ENCODE measurements around the gene COL23A1. TPM values are rescaled to one million over a fixed set of nuclear protein-coding genes. Genes with fewer than 3 reads are reported as not detected.

Gene COL23A1
- total RNA-seq, 1 experiment from 2014 or later, result 15.0 TPM

DNA sequence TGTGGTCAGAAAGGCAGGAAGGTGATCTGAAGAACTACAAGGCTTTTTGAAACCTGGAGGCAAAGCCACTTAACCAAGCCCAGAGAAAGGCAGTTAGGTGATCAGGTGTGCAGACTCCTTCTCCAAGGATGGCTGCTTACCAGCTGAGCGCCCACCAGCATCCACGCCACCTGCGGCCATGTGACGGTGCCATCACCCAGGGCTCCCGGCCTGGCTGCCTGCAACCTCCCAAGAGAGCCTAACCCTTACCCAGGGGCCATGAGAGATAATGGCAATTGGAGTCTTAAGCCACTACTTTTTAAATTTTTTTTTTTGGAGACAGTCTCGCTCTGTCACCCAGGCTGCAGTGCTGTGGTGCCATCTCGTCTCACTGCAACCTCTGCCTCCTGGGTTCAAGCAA is 324.4 kb downstream of the COL23A1 start:
- POLR2A ChIA-PET, result no interaction called here

DNA sequence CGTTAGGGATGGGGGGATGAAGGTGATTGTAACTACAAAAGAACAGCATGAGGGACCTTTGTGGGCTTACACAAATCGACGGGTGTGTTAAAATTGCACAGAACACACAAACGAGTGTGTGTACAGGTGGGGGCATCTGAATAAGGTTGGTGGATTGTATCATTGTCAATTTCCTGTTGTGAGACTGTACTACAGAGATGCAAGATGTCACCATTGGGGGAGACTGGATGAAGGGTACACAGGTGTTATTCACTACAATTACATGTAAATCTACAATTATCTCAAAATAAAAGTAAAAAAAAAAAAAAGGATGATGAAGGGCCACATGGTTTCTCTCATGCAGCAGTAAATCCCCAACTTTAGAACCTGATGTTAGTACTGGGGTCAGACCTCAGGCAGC is 326.1 kb downstream of the COL23A1 start:
- Mint-ChIP-seq H3K9me3 (peaks cover 13% of the 10 kb centered on the region), H3K4me3 (no peak overlapping the region), H3K36me3 (no peaks in the 10 kb centered on the region; the same call in 1 of the 2 replicates), H3K27me3 (ENCODE audit: low read depth) (peaks cover 5% of the 10 kb centered on the region; the same call in 1 of the 2 replicates), H3K27ac (no peak overlapping the region), H3K4me1 (no peaks in the 10 kb centered on the region)
- CTCF ChIA-PET, result no interaction called here
- TF ChIP-seq ZNF138 (CRISPR knock-in tag; conservative IDR thresholded peaks at IDR 0.05) (no peak), GABPB1 (CRISPR knock-in tag; IDR thresholded peaks at IDR 0.05) (no peak)
- POLR2A ChIA-PET, result no interaction called here
- DNase-seq (ENCODE audit: low spot score), result no peak
- no peak for ATAC-seq

More for the DNA sequence above, 324.4 kb downstream of the COL23A1 start:
- no peaks in the 10 kb centered on the region for H3K4me1 Mint-ChIP-seq
- TF ChIP-seq, protein P1, sequence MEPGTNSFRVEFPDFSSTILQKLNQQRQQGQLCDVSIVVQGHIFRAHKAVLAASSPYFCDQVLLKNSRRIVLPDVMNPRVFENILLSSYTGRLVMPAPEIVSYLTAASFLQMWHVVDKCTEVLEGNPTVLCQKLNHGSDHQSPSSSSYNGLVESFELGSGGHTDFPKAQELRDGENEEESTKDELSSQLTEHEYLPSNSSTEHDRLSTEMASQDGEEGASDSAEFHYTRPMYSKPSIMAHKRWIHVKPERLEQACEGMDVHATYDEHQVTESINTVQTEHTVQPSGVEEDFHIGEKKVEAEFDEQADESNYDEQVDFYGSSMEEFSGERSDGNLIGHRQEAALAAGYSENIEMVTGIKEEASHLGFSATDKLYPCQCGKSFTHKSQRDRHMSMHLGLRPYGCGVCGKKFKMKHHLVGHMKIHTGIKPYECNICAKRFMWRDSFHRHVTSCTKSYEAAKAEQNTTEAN (CRISPR knock-in tag; IDR thresholded peaks at IDR 0.05), result no peak
- no peak for TF ChIP-seq SMAD4 (CRISPR knock-in tag; IDR thresholded peaks at IDR 0.05)
- TF ChIP-seq, protein P2, sequence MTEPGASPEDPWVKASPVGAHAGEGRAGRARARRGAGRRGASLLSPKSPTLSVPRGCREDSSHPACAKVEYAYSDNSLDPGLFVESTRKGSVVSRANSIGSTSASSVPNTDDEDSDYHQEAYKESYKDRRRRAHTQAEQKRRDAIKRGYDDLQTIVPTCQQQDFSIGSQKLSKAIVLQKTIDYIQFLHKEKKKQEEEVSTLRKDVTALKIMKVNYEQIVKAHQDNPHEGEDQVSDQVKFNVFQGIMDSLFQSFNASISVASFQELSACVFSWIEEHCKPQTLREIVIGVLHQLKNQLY (CRISPR knock-in tag; IDR thresholded peaks at IDR 0.05), result no peak
- TF ChIP-seq, protein P3, sequence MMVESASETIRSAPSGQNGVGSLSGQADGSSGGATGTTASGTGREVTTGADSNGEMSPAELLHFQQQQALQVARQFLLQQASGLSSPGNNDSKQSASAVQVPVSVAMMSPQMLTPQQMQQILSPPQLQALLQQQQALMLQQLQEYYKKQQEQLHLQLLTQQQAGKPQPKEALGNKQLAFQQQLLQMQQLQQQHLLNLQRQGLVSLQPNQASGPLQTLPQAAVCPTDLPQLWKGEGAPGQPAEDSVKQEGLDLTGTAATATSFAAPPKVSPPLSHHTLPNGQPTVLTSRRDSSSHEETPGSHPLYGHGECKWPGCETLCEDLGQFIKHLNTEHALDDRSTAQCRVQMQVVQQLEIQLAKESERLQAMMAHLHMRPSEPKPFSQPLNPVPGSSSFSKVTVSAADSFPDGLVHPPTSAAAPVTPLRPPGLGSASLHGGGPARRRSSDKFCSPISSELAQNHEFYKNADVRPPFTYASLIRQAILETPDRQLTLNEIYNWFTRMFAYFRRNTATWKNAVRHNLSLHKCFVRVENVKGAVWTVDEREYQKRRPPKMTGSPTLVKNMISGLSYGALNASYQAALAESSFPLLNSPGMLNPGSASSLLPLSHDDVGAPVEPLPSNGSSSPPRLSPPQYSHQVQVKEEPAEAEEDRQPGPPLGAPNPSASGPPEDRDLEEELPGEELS (CRISPR knock-in tag; IDR thresholded peaks at IDR 0.05), result no peak
- no peak for TF ChIP-seq NFE2L1 (CRISPR knock-in tag; IDR thresholded peaks at IDR 0.05)
- no peak for TF ChIP-seq OVOL2 (CRISPR knock-in tag; IDR thresholded peaks at IDR 0.05; ENCODE audit: borderline replicate concordance)
- TF ChIP-seq, protein P4, sequence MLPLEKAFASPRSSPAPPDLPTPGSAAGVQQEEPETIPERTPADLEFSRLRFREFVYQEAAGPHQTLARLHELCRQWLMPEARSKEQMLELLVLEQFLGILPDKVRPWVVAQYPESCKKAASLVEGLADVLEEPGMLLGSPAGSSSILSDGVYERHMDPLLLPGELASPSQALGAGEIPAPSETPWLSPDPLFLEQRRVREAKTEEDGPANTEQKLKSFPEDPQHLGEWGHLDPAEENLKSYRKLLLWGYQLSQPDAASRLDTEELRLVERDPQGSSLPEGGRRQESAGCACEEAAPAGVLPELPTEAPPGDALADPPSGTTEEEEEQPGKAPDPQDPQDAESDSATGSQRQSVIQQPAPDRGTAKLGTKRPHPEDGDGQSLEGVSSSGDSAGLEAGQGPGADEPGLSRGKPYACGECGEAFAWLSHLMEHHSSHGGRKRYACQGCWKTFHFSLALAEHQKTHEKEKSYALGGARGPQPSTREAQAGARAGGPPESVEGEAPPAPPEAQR (CRISPR knock-in tag; IDR thresholded peaks at IDR 0.05), result no peak
- TF ChIP-seq ZNF396 (CRISPR knock-in tag; IDR thresholded peaks at IDR 0.05; ENCODE audit: borderline replicate concordance), result no peak
- no peaks in the 10 kb centered on the region; the same call in 1 of the 2 replicates for H3K36me3 Mint-ChIP-seq
- CTCF ChIA-PET, result interaction anchor here (1.0 to 1.1 kb wide), 2 partner anchors 14 to 15 kb away, joined by 3 to 4 read pairs; no protein-coding TSS in a partner anchor
- peaks cover 5% of the 10 kb centered on the region; the same call in 1 of the 2 replicates for H3K27me3 Mint-ChIP-seq (ENCODE audit: low read depth)
- H3K27ac Mint-ChIP-seq, result no peak overlapping the region
- DNase-seq (ENCODE audit: low spot score), result no peak
- no peak overlapping the region for H3K4me3 Mint-ChIP-seq
- no peak for ATAC-seq
- peaks cover 17% of the 10 kb centered on the region for H3K9me3 Mint-ChIP-seq

DNA sequence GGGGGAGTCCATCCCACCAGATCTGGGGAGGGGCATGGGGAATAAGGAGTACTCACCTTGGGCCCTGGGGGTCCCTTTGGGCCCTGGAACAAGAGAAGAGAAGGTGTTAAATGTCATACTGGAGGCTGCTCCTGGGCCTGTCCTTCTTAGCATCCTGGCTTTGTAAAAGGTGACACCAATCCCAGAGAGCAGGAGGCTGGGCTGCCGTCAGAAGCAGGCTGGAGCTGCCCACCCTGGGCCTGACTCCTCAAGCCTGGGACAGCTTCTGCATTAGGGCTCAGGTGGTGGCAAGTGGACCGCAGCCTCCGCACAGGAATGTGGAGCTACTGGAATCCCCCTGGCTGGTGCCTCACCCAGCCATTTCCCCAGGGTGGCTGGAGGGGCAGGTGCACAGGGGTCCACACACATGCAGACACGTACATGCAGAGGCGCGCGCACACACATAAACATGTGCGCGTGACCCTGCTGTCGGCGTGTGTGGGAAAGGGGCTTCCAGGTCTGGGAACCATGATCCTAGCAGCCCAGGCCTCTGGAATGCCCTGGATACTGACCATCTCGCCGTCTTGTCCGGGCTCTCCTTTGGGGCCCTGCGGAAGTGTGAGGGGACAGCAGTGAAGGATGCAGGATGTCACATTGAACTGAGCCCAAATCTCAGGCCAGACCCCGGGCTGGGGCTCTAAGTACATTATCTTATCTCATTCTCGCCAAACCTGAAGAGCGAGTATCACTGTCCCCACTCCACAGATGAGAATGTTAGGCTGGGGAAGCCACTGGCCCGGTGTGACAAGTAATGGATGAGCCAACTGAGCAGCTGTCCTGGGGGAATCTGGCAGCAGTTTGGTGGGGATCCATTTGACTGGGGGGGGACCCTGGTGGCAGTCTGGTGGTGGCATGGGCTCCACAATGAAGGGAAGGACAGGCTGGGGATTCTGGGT is 328.3 kb downstream of the COL23A1 start:
- no peaks in the 10 kb centered on the region; the same call in 1 of the 2 replicates for H3K36me3 Mint-ChIP-seq
- no peaks in the 10 kb centered on the region for H3K4me1 Mint-ChIP-seq
- ChIA-PET CTCF (no interaction called here), POLR2A (interaction anchor here (1.0 kb wide), 1 partner anchor 9 kb away, joined by 3 read pairs; no protein-coding TSS in a partner anchor)
- DNase-seq (ENCODE audit: low spot score), result no peak
- H3K27ac Mint-ChIP-seq, result no peak overlapping the region
- peaks cover 13% of the 10 kb centered on the region for H3K9me3 Mint-ChIP-seq
- no peak for ATAC-seq
- H3K27me3 Mint-ChIP-seq (ENCODE audit: low read depth), result peaks cover 5% of the 10 kb centered on the region; the same call in 1 of the 2 replicates
- H3K4me3 Mint-ChIP-seq, result no peak overlapping the region
- TF ChIP-seq, protein P5, sequence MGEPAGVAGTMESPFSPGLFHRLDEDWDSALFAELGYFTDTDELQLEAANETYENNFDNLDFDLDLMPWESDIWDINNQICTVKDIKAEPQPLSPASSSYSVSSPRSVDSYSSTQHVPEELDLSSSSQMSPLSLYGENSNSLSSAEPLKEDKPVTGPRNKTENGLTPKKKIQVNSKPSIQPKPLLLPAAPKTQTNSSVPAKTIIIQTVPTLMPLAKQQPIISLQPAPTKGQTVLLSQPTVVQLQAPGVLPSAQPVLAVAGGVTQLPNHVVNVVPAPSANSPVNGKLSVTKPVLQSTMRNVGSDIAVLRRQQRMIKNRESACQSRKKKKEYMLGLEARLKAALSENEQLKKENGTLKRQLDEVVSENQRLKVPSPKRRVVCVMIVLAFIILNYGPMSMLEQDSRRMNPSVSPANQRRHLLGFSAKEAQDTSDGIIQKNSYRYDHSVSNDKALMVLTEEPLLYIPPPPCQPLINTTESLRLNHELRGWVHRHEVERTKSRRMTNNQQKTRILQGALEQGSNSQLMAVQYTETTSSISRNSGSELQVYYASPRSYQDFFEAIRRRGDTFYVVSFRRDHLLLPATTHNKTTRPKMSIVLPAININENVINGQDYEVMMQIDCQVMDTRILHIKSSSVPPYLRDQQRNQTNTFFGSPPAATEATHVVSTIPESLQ (CRISPR knock-in tag; IDR thresholded peaks at IDR 0.05), result no peak
- no peak for TF ChIP-seq MYBL2 (CRISPR knock-in tag; IDR thresholded peaks at IDR 0.05)
- no peak for TF ChIP-seq IRF2 (CRISPR knock-in tag; IDR thresholded peaks at IDR 0.05; ENCODE audit: borderline replicate concordance, low read depth)
- TF ChIP-seq, protein P6, sequence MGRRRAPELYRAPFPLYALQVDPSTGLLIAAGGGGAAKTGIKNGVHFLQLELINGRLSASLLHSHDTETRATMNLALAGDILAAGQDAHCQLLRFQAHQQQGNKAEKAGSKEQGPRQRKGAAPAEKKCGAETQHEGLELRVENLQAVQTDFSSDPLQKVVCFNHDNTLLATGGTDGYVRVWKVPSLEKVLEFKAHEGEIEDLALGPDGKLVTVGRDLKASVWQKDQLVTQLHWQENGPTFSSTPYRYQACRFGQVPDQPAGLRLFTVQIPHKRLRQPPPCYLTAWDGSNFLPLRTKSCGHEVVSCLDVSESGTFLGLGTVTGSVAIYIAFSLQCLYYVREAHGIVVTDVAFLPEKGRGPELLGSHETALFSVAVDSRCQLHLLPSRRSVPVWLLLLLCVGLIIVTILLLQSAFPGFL (CRISPR knock-in tag; IDR thresholded peaks at IDR 0.05; ENCODE audit: borderline replicate concordance), result no peak
- no peak for TF ChIP-seq JUN (CRISPR knock-in tag; IDR thresholded peaks at IDR 0.05)
- TF ChIP-seq, protein P4 (CRISPR knock-in tag; IDR thresholded peaks at IDR 0.05), result no peak
- TF ChIP-seq JAZF1 (CRISPR knock-in tag; IDR thresholded peaks at IDR 0.05), result no peak
- no peak for TF ChIP-seq NR1H2 (CRISPR knock-in tag; IDR thresholded peaks at IDR 0.05)
- TF ChIP-seq, protein P7, sequence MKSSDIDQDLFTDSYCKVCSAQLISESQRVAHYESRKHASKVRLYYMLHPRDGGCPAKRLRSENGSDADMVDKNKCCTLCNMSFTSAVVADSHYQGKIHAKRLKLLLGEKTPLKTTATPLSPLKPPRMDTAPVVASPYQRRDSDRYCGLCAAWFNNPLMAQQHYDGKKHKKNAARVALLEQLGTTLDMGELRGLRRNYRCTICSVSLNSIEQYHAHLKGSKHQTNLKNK (CRISPR knock-in tag; IDR thresholded peaks at IDR 0.05), result no peak
